ENCODE data around the gene THOC2.

GRCh38 chrX:123728016-123728415, 4.8 kb downstream of the THOC2 start:
- TF ChIP-seq TAF1 (IDR thresholded peaks at IDR 0.05; ENCODE audit: borderline replicate concordance, low read depth, low read length): no peak
- TF ChIP-seq, protein P1, sequence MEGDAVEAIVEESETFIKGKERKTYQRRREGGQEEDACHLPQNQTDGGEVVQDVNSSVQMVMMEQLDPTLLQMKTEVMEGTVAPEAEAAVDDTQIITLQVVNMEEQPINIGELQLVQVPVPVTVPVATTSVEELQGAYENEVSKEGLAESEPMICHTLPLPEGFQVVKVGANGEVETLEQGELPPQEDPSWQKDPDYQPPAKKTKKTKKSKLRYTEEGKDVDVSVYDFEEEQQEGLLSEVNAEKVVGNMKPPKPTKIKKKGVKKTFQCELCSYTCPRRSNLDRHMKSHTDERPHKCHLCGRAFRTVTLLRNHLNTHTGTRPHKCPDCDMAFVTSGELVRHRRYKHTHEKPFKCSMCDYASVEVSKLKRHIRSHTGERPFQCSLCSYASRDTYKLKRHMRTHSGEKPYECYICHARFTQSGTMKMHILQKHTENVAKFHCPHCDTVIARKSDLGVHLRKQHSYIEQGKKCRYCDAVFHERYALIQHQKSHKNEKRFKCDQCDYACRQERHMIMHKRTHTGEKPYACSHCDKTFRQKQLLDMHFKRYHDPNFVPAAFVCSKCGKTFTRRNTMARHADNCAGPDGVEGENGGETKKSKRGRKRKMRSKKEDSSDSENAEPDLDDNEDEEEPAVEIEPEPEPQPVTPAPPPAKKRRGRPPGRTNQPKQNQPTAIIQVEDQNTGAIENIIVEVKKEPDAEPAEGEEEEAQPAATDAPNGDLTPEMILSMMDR (IDR thresholded peaks at IDR 0.05 in 2 of 3, conservative IDR thresholded peaks at IDR 0.05 in 1 of 3; ENCODE audit: control insufficient read depth in 2 of 3, extremely low read depth in 1 of 3, insufficient read depth in 1 of 3, low read depth in 3 of 3, low read length in 3 of 3): no peak
- no peak for TF ChIP-seq FOXK2 (IDR thresholded peaks at IDR 0.05)
- no peak for TF ChIP-seq CHD4 (IDR thresholded peaks at IDR 0.05)
- no peak for TF ChIP-seq MAX (IDR thresholded peaks at IDR 0.05; ENCODE audit: low read depth, low read length)
- TF ChIP-seq SP1 (IDR thresholded peaks at IDR 0.05; ENCODE audit: low read depth, low read length): no peak
- TF ChIP-seq POLR2A (IDR thresholded peaks at IDR 0.05; ENCODE audit: low read depth, low read length): no peak

All from GM12878 (cell line).